Measurements from ENCODE around the gene MOB3C.

DNA sequence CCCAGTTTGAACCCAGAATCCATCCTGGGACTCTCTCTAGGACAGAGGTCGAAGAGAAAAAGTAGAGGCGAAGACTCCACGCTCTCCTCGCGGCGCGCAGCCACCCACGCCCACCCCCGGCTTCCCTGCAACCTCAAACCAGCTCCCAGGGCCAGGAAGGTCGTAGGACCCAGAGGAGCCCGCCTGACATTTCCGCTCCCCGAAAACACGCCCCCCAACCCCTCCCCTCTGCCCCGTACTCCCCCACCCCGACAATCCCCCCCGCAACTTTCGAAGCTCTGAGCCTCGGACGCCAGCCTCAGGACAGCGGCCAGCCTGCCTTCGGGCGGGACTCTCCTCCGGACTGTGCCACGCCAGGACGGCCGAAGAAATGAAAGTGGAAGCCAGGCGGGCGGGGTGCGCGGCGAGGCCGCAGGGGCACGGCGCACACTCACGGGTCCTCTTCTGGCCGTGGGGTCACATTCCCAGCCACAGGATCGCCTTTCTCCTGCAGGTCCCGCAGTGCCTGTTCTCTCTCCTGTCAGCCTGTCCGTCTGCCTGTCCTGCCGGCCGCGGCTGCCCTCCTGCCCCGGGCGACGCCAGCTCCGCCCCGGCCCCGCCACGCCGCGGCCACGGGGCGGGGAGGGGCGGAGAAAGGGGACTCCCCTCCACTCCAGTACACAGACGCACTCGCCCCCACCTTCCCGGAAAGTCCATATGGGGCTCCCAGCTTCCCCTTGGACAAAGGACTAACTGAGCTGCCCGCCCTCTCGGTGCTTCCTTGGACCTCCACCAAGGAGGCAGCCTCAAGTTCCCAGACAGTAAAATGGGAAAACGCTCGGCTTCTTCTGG is at the start of gene MOB3C:
- TF ChIP-seq TAF1 (IDR thresholded peaks at IDR 0.05; ENCODE audit: borderline replicate concordance, insufficient read depth, low read length) = no peak
- 0 out of 2 replicates have a peak, but pooled peaks have one; percentile 33 for TF ChIP-seq POLR2AphosphoS5 (IDR thresholded peaks at IDR 0.05; ENCODE audit: low read depth, low read length)
- no peak; the same call in 1 of the 2 replicates for TF ChIP-seq SIN3A (IDR thresholded peaks at IDR 0.05; ENCODE audit: borderline replicate concordance, insufficient read depth, low read length)
